Kasumi-1 (cell line): ENCODE data around the gene OR51G2.
"Not testable (repeated sequence)": the region's sequence is repeated elsewhere in the genome, so short reads cannot be mapped to it uniquely, and the experiment has no call there.

Experiments
- DNase-seq, 2 experiments: peaks; one replicate each; lab custom pipeline; 2025; lab: John Stamatoyannopoulos, UW

OR51G2 gene

GRCh38 chr11:4919250-4919649 lies at the start of gene OR51G2:
OR51G2 (minus strand) TSS chr11:4919350; CDS start chr11:4915663, 3,687 bp downstream.
- no peak for DNase-seq

GRCh38 chr11:4962816-4963215 lies 43.7 kb upstream of the OR51G2 start:
- DNase-seq: no peak

GRCh38 chr11:4960877-4961276 lies 41.7 kb upstream of the OR51G2 start:
- DNase-seq: no peak

DNA sequence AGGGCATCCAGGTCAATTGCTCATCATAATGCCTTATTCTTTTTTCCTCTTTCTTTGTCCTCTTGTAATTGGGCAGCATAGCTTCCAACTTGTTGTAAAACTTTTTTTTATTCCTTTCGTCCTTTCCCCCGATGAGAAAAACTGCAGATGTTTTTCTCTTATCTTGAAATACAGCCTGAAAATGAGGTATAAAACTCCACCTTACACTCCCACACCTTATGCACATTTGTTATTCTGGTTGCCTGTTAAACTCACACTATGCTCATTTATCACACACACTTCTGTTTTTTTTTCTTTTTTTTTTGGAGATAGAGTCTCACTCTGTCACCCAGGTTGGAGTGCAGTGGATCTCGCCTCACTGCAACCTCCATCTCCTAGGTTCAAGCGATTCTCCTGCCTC lies 38.2 kb upstream of the OR51G2 start:
- no peak for DNase-seq

GRCh38 chr11:4955613-4956012 lies 36.5 kb upstream of the OR51G2 start, which contains the start of gene OR51A2:
OR51A2 (minus strand) TSS chr11:4955713; CDS start chr11:4955713, 0 bp downstream.
- DNase-seq: not testable (repeated sequence)

GRCh38 chr11:4947505-4947904 lies 28.4 kb upstream of the OR51G2 start, which contains the start of gene OR51A4:
OR51A4 (minus strand) TSS chr11:4947605; CDS start chr11:4947100, 505 bp downstream.
- no peak for DNase-seq

DNA sequence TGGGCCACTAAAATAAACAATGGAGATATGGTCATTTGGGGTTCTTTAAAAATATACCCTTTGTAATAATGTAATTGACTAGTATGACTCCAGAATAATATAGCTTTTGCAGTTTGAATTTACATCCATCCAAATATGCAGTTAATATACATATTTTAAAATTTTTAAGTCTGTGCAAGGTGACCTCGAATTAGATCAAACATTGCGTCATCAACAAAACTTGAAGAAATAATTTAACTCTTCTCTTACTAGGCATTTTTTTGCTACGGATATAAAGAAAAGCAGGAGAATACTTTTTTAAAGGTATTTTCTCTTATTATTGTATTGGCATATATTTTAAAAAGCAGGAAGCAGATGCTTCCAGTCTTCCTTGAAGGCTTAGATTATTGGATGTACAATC lies 17.6 kb upstream of the OR51G2 start:
- DNase-seq: no peak

DNA sequence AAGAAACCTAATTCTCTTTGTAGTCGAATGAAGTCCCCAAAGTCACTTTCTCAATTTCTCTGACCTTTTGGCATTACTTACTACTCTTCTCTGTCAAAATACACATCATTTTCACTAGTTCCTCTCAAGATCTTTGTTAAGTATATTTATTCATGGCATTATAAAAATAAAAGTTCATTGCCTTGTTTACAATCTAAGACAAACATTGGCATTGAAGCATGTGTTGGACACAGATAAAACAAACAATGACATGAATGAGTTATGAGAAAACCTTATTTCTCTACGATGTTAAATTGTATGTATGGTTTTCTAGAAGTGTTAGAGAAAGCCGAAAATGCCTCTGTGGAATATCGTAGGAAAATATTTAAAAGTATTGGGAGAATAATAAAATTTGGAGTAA lies 13.6 kb upstream of the OR51G2 start:
- no peak for DNase-seq

GRCh38 chr11:4926608-4927007 lies 7.5 kb upstream of the OR51G2 start:
- DNase-seq: no peak

DNA sequence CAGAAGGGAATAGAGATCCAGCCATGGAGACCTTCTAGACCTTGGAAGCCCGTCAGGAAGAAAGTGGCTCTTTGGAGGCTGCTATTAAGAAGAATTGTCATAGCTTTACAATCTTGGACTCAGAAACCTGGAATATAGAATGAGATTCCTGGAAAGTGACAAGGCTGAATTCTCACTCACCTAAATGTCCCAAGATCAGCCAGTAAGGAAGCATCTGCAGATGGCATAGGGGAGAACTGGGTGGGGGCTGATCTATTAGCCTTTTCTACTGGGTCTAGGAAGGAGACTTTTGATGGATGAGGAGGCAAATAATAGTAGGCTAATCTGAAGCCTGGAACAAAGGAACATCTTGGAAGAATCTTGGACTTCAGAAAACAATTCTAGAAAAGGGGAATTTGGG lies 5.1 kb upstream of the OR51G2 start, which contains the start of gene OR51G1:
OR51G1 (minus strand) TSS at position 101 of the 400 bp plus-strand sequence; CDS start at position 101, 0 bp downstream.
- no peak for DNase-seq

DNA sequence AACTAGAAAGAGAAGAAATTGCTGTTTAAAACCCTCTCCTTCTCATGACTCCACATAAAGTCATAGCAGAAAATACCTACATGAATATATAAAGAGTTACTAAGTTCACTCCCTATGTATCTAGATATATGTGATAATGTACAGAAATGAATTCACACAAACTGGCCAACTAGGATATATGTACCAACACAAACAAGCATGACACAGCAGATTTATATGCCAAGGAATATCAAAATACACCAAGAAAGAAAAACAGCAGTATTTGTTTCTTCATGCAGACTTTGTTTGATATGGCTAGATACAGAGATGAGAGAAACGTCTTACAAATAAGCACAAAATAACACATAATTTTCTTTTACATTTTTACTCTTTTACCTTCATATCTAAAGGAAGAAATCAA lies 3.2 kb upstream of the OR51G2 start:
- DNase-seq: no peak

- no peak for DNase-seq
Observed at GRCh38 chr11:4921796-4922195, 2.6 kb upstream of the OR51G2 start.

- DNase-seq: no peak
Observed at GRCh38 chr11:4916581-4916980, 2.6 kb downstream of the OR51G2 start.

DNA sequence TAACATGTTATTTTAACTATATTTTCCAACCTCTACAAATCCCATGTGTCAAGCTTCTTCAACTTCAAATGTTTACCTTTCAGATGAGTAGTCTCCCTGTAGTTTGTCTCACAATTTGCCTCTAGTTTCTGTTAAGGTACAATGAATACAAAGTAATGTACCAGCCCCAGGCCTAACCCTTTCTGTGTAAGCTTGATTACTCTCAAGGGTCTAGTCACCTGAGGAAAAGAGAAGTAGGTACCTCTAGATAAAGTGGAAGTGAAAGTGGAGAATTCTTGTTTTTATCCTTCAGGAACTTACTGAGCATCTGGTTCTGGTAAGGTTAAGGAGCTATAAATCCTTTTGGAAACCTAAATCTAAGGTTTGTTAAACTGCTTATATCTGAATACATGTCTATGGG lies 15.7 kb downstream of the OR51G2 start, which contains the start of gene OR51A7:
OR51A7 (plus strand) TSS at position 300 of the 400 bp plus-strand sequence. CDS start 3,587 bp downstream, outside the sequence.
- no peak for DNase-seq

DNA sequence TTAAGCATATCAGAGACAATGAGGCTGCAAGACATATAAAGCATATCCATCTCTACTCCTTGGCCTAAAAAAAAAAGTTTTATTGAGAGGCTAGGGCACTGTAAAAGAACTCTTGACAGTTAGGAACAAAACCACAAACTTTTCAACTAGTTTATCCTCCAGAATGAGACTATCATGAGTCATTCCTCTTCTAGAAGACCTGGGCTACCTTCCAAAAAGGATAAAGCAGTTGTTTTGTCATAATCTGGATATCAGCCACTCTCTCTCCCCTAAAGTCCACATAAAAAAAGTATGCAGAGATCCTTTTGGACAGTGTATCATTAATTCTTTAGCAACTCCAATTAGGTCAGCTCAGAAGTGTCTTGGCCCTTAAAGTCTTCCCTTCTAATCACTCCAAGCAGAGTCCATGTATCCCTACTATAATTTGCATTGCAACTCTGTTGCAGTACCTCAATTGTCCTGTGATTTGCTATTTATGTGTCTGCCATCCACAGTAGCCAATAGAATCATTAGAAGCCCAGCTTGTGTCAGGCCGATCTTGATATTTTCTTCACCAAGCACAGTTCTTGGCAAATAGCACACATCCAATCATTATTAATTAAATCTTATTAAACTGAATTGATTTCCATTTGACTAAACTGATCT lies 27.0 kb downstream of the OR51G2 start:
- no peak for DNase-seq

DNA sequence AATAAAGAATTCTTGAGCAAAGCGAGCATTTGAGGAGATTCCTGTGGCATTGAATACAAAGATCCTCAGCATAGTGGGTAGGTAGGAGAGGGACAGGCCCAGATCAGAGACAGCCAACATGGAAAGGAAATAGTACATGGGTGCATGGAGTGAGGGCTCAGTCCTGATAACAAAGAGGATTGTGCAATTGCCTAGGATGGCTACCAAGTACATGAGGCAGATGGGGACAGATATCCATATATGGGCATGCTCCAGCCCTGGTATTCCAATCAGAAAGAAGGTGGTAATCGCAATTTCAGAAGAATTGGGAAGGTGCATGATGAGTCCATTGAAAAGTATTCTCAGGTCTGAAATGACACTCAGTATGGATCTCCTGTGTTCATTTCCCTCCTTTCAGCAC lies 28.9 kb downstream of the OR51G2 start:
- DNase-seq: no peak

GRCh38 chr11:4887591-4887990 lies 31.6 kb downstream of the OR51G2 start:
- no peak for DNase-seq

- no peak for DNase-seq
Observed at GRCh38 chr11:4886186-4886585, 33.0 kb downstream of the OR51G2 start.

GRCh38 chr11:4884361-4884760 lies 34.8 kb downstream of the OR51G2 start:
- no peak for DNase-seq

GRCh38 chr11:4882543-4882942 lies 36.6 kb downstream of the OR51G2 start:
- DNase-seq: no peak

GRCh38 chr11:4881860-4882500 lies 37.2 kb downstream of the OR51G2 start, which contains the start of gene OR51T1:
OR51T1 (plus strand) TSS chr11:4881900; CDS start chr11:4881900, 0 bp downstream.
- no peak for DNase-seq

DNA sequence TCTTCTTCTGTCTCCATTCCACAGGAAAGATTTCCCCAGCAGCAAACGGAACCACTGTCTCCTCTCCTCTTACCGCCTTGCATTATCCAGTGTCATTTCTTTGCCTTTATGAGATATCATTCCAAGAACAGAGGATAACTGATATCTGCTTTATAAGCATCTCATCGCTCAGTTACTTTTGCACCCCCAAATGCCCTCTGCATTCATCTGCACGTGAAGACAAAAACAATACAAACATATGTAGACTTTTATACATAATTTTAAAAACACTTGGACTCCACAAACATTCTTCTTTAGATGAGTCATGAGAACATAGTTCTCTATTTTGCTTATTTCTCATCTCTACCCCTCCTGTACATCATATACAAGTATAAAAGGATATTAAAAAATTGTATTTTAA lies 38.0 kb downstream of the OR51G2 start:
- DNase-seq: no peak

- DNase-seq: no peak
Observed at GRCh38 chr11:4865855-4866254, 53.3 kb downstream of the OR51G2 start.
